ENCODE data around the gene CACNA2D2. TPM values are rescaled to one million over a fixed set of nuclear protein-coding genes. Genes with fewer than 3 reads are reported as not detected.
A peak's percentile ranks its signal among the peaks of the same experiment; 100 is the strongest.

CACNA2D2 gene
- total RNA-seq, 1 experiment from 2014 or later, result 0.59 TPM

DNA sequence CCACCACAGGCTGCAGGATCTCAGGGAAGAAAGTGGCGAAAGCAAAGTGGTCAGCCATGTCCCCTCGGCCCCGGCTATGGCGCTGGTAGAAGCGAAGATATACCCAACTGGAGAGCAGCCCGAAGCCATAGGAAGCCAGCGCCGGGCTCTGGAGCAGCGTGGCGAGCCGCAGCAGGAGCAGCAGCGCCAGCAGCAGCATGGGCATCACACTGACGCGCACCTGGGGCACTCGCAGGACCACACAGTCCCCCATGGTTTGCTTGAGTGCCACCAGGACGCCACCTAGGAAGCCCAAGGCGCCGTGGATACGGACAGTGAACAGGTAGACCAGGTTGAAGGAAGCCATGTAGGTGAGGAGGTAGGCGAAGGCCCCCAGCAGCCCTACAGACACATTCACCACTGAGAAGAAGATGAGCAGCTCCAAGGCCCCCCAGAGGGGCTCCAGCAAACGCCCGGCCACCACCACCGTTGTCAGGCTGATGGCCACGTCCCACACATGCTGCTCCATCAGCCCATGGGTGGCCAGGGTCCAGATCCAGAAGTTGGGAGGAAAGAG lies 145.0 kb downstream of the CACNA2D2 start:
- Histone ChIP-seq H3K9me3 (ENCODE audit: control insufficient read depth, insufficient read depth, low read depth, low read length) (no peaks in the 10 kb centered on the region), H3K4me1 (ENCODE audit: control insufficient read depth, insufficient read depth, low read length) (peaks cover 14% of the 10 kb centered on the region), H3K27ac (ENCODE audit: low read length) (peak overlapping the region; percentile 81), H3K27me3 (ENCODE audit: control insufficient read depth, insufficient read depth, low read length) (no peaks in the 10 kb centered on the region), H3K4me3 (ENCODE audit: low read depth in 2 of 2, low read length in 2 of 2) (peak overlapping the region; percentile 71 to 79), H3K36me3 (ENCODE audit: control insufficient read depth, insufficient read depth, low read length) (no peaks in the 10 kb centered on the region)
- DNase-seq (ENCODE audit: low read depth, low spot score) (no peak), ATAC-seq (no peak)
- in situ Hi-C loops (cut with HindIII; ENCODE audit: low pct_unique_long_range_greater_than_20kb, low sequenced_read_pairs), result no loop called here
- BruUV-seq (replicated peaks), result no TSS peak
- POLR2A ChIA-PET, result no interaction called here
- intact Hi-C loops (cut with micrococcal nuclease; ENCODE audit: unreplicated experiment), result no loop called here
- CTCF ChIA-PET, result no interaction called here
- TF ChIP-seq, protein P1, sequence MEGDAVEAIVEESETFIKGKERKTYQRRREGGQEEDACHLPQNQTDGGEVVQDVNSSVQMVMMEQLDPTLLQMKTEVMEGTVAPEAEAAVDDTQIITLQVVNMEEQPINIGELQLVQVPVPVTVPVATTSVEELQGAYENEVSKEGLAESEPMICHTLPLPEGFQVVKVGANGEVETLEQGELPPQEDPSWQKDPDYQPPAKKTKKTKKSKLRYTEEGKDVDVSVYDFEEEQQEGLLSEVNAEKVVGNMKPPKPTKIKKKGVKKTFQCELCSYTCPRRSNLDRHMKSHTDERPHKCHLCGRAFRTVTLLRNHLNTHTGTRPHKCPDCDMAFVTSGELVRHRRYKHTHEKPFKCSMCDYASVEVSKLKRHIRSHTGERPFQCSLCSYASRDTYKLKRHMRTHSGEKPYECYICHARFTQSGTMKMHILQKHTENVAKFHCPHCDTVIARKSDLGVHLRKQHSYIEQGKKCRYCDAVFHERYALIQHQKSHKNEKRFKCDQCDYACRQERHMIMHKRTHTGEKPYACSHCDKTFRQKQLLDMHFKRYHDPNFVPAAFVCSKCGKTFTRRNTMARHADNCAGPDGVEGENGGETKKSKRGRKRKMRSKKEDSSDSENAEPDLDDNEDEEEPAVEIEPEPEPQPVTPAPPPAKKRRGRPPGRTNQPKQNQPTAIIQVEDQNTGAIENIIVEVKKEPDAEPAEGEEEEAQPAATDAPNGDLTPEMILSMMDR (IDR thresholded peaks at IDR 0.05), result no peak
- TF ChIP-seq, protein P2, sequence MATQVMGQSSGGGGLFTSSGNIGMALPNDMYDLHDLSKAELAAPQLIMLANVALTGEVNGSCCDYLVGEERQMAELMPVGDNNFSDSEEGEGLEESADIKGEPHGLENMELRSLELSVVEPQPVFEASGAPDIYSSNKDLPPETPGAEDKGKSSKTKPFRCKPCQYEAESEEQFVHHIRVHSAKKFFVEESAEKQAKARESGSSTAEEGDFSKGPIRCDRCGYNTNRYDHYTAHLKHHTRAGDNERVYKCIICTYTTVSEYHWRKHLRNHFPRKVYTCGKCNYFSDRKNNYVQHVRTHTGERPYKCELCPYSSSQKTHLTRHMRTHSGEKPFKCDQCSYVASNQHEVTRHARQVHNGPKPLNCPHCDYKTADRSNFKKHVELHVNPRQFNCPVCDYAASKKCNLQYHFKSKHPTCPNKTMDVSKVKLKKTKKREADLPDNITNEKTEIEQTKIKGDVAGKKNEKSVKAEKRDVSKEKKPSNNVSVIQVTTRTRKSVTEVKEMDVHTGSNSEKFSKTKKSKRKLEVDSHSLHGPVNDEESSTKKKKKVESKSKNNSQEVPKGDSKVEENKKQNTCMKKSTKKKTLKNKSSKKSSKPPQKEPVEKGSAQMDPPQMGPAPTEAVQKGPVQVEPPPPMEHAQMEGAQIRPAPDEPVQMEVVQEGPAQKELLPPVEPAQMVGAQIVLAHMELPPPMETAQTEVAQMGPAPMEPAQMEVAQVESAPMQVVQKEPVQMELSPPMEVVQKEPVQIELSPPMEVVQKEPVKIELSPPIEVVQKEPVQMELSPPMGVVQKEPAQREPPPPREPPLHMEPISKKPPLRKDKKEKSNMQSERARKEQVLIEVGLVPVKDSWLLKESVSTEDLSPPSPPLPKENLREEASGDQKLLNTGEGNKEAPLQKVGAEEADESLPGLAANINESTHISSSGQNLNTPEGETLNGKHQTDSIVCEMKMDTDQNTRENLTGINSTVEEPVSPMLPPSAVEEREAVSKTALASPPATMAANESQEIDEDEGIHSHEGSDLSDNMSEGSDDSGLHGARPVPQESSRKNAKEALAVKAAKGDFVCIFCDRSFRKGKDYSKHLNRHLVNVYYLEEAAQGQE (IDR thresholded peaks at IDR 0.05; ENCODE audit: insufficient read depth in 1 of 2, low read depth in 2 of 2, low read length in 1 of 2), result no peak
- TF ChIP-seq TCF7L2 (IDR thresholded peaks at IDR 0.05; ENCODE audit: low read depth, low read length), result no peak
- no peak for TF ChIP-seq POLR2AphosphoS5 (IDR thresholded peaks at IDR 0.05; ENCODE audit: low read depth, low read length)
- 0 out of 2 replicates have a peak, but pooled peaks have one; percentile 0 for TF ChIP-seq SIN3A (IDR thresholded peaks at IDR 0.05; ENCODE audit: borderline replicate concordance, insufficient read depth, low read depth, low read length)

DNA sequence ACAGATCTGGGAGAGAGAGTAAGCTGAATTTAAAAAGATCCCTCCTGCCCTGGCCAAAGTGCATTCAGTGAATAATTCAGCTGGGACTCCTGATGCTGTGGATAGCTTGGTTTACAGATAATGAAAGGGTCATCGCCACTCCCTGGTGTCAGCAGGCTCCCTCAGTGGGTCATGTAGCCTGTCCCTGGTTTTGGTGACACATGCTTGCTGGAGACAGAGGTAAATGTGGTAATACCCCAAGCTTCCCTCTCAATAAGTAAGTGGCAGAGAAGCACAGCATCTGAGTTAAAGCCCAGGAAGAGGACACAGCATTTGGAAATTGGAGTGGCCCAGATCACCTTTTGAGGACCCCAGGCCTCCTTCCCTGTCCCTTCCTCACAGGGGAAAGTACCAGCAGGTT lies 146.0 kb downstream of the CACNA2D2 start:
- TF ChIP-seq, protein P1 (IDR thresholded peaks at IDR 0.05), result no peak
- TF ChIP-seq SIN3A (IDR thresholded peaks at IDR 0.05; ENCODE audit: borderline replicate concordance, insufficient read depth, low read depth, low read length) (no peak), POLR2AphosphoS5 (IDR thresholded peaks at IDR 0.05; ENCODE audit: low read depth, low read length) (no peak), TCF7L2 (IDR thresholded peaks at IDR 0.05; ENCODE audit: low read depth, low read length) (no peak)
- TF ChIP-seq, protein P2 (IDR thresholded peaks at IDR 0.05; ENCODE audit: insufficient read depth in 1 of 2, low read depth in 2 of 2, low read length in 1 of 2), result no peak
- ATAC-seq, result no peak
- Histone ChIP-seq H3K9me3 (ENCODE audit: control insufficient read depth, insufficient read depth, low read depth, low read length) (no peaks in the 10 kb centered on the region), H3K36me3 (ENCODE audit: control insufficient read depth, insufficient read depth, low read length) (no peaks in the 10 kb centered on the region), H3K4me1 (ENCODE audit: control insufficient read depth, insufficient read depth, low read length) (peaks cover 14% of the 10 kb centered on the region), H3K27ac (ENCODE audit: low read length) (peak overlapping the region; percentile 81; the same call in 1 of the 2 replicates), H3K27me3 (ENCODE audit: control insufficient read depth, insufficient read depth, low read length) (no peaks in the 10 kb centered on the region), H3K4me3 (ENCODE audit: low read depth in 2 of 2, low read length in 2 of 2) (peak overlapping the region; percentile 71 to 79)
- in situ Hi-C loops (cut with HindIII; ENCODE audit: low pct_unique_long_range_greater_than_20kb, low sequenced_read_pairs) (no loop called here), intact Hi-C loops (cut with micrococcal nuclease; ENCODE audit: unreplicated experiment) (no loop called here)
- no peak for DNase-seq (ENCODE audit: low read depth, low spot score)
- ChIA-PET POLR2A (no interaction called here), CTCF (interaction anchor here (0.6 to 2.0 kb wide), 3 partner anchors 9 to 206 kb away, joined by 3 to 12 read pairs (median 5); no protein-coding TSS in a partner anchor)
- TSS peak; percentile 77 for BruUV-seq (replicated peaks)
